ENCODE measurements around the gene CDH13. TPM values are rescaled to one million over a fixed set of nuclear protein-coding genes. Genes with fewer than 3 reads are reported as not detected.

CDH13 gene
- total RNA-seq, 2 donors from 2014 or later, result 228 to 280 TPM

- H3K9me3 ChIP-seq, result no peaks in the 10 kb centered on the region
- no peak overlapping the region for H3K27ac ChIP-seq
Measured at GRCh38 chr16:82996814-82997213, 370.0 kb downstream of the CDH13 start.

GRCh38 chr16:82999711-83000110 lies 372.9 kb downstream of the CDH13 start:
- H3K27ac ChIP-seq, result no peak overlapping the region
- no peak overlapping the region for H3K4me3 ChIP-seq
- H3K27me3 ChIP-seq (replicated peaks; ENCODE audit: insufficient read depth), result no peaks in the 10 kb centered on the region
- peaks cover 21 to 47% of the 10 kb centered on the region in 2 donors for H3K4me1 ChIP-seq (ENCODE audit: control insufficient read depth in 1 of 2, low read depth in 2 of 2)
- no peak for TF ChIP-seq CTCF (IDR thresholded peaks at IDR 0.05)
- H3K36me3 ChIP-seq, result no peaks in the 10 kb centered on the region
- no peaks in the 10 kb centered on the region for H3K9me3 ChIP-seq
- no peak for ATAC-seq (ENCODE audit: insufficient number of reproducible peaks, low FRiP score, low read depth)
- DNase-seq (ENCODE audit: low spot score), result no peak

More at GRCh38 chr16:82996814-82997213, 370.0 kb downstream of the CDH13 start:
- DNase-seq (ENCODE audit: low spot score) (no peak), ATAC-seq (ENCODE audit: insufficient number of reproducible peaks, low FRiP score, low read depth) (no peak)
- no peak for TF ChIP-seq CTCF (IDR thresholded peaks at IDR 0.05)
- H3K36me3 ChIP-seq, result no peaks in the 10 kb centered on the region
- H3K4me1 ChIP-seq (ENCODE audit: control insufficient read depth in 1 of 2, low read depth in 2 of 2), result peaks cover 10 to 18% of the 10 kb centered on the region in 2 donors
- H3K4me3 ChIP-seq, result no peak overlapping the region
- H3K27me3 ChIP-seq (replicated peaks; ENCODE audit: insufficient read depth), result no peaks in the 10 kb centered on the region

- H3K4me3 ChIP-seq, result no peak overlapping the region
- peak overlapping the region; percentile 6 to 29 for H3K27ac ChIP-seq
- peaks cover 11 to 53% of the 10 kb centered on the region in 2 donors for H3K4me1 ChIP-seq (ENCODE audit: control insufficient read depth in 1 of 2, low read depth in 2 of 2)
- ATAC-seq (ENCODE audit: insufficient number of reproducible peaks, low FRiP score, low read depth) (no peak), DNase-seq (ENCODE audit: low spot score) (no peak)
- H3K36me3 ChIP-seq, result no peaks in the 10 kb centered on the region
- no peak for TF ChIP-seq CTCF (IDR thresholded peaks at IDR 0.05)
- H3K27me3 ChIP-seq (replicated peaks; ENCODE audit: insufficient read depth), result no peaks in the 10 kb centered on the region
- no peaks in the 10 kb centered on the region for H3K9me3 ChIP-seq
Measured at GRCh38 chr16:83002351-83003334, 375.9 kb downstream of the CDH13 start.

- no peaks in the 10 kb centered on the region for H3K9me3 ChIP-seq
- no peaks in the 10 kb centered on the region for H3K27me3 ChIP-seq (replicated peaks; ENCODE audit: insufficient read depth)
- H3K27ac ChIP-seq, result peak overlapping the region in 1 of 2 donors; percentile 4
- TF ChIP-seq CTCF (IDR thresholded peaks at IDR 0.05), result no peak
- ATAC-seq (ENCODE audit: insufficient number of reproducible peaks, low FRiP score, low read depth) (no peak), DNase-seq (ENCODE audit: low spot score) (no peak)
- no peak overlapping the region for H3K4me3 ChIP-seq
- H3K4me1 ChIP-seq (ENCODE audit: control insufficient read depth in 1 of 2, low read depth in 2 of 2), result peaks cover 11 to 53% of the 10 kb centered on the region in 2 donors
- no peaks in the 10 kb centered on the region for H3K36me3 ChIP-seq
Measured at GRCh38 chr16:83004868-83005652, 378.3 kb downstream of the CDH13 start.

GRCh38 chr16:83005653-83006160 lies 378.9 kb downstream of the CDH13 start:
- no peaks in the 10 kb centered on the region for H3K27me3 ChIP-seq (replicated peaks; ENCODE audit: insufficient read depth)
- TF ChIP-seq CTCF (IDR thresholded peaks at IDR 0.05), result no peak
- H3K4me1 ChIP-seq (ENCODE audit: control insufficient read depth in 1 of 2, low read depth in 2 of 2), result peaks cover 11 to 57% of the 10 kb centered on the region in 2 donors
- ATAC-seq (ENCODE audit: insufficient number of reproducible peaks, low FRiP score, low read depth), result no peak
- no peaks in the 10 kb centered on the region for H3K9me3 ChIP-seq
- no peak overlapping the region for H3K4me3 ChIP-seq
- no peak for DNase-seq (ENCODE audit: low spot score)
- H3K27ac ChIP-seq, result peak overlapping the region in 1 of 2 donors; percentile 4
- H3K36me3 ChIP-seq, result no peaks in the 10 kb centered on the region
